A549 (cell line): ENCODE measurements around the gene ACSBG1. TPM values are rescaled to one million over a fixed set of nuclear protein-coding genes. Genes with fewer than 3 reads are reported as not detected.

Source experiments
- polyA plus RNA-seq, 4 experiments: library from polyadenylated mRNA; depleted of rRNA in 3 of 4; stranded (reverse); fragments of >200 nt; fragmentation: RNase III in 1 of 4; extraction: RNeasy Plus Mini Kit Qiagen cat#74134 plus additional on column Dnase treatment in 1 of 4; gene quantifications; 2 replicates in 3 of 4; 3 replicates in 1 of 4; pipeline ENCODE4 v1.2.3, GENCODE V29; 2011 to 2017

The ACSBG1 gene
- polyA plus RNA-seq, 2 of the 4 experiments (the other 2 are of a cell fraction): 0.15 to 0.21 TPM

Other genes with a start within 250 kb of the ACSBG1 start
- 13.9 and 14.9 TPM in 2 replicates for gene TBC1D2B, start 156.9 kb downstream of the ACSBG1 start, polyA plus RNA-seq (2011; rRNA removed)
- 11.4 to 13.6 TPM (median 12.6 TPM) in 3 replicates for gene TBC1D2B, start 156.9 kb downstream of the ACSBG1 start, polyA plus RNA-seq (2017; fragmentation: RNase III; extraction: RNeasy Plus Mini Kit Qiagen cat#74134 plus additional on column Dnase treatment)
- gene SH2D7, start 142.0 kb downstream of the ACSBG1 start, polyA plus RNA-seq (2011; rRNA removed): not detected in 2 replicates
- not detected in 3 replicates for gene SH2D7, start 142.0 kb downstream of the ACSBG1 start, polyA plus RNA-seq (2017; fragmentation: RNase III; extraction: RNeasy Plus Mini Kit Qiagen cat#74134 plus additional on column Dnase treatment)
- gene CIB2, start 103.1 kb downstream of the ACSBG1 start, polyA plus RNA-seq (2011; rRNA removed): 16.4 and 21.2 TPM in 2 replicates
- 21.6 to 26.7 TPM (median 25.3 TPM) in 3 replicates for gene CIB2, start 103.1 kb downstream of the ACSBG1 start, polyA plus RNA-seq (2017; fragmentation: RNase III; extraction: RNeasy Plus Mini Kit Qiagen cat#74134 plus additional on column Dnase treatment)
- gene IDH3A, start 85.2 kb downstream of the ACSBG1 start, polyA plus RNA-seq (2011; rRNA removed): 148 and 149 TPM in 2 replicates
- 78.3 to 92.0 TPM (median 85.6 TPM) in 3 replicates for gene IDH3A, start 85.2 kb downstream of the ACSBG1 start, polyA plus RNA-seq (2017; fragmentation: RNase III; extraction: RNeasy Plus Mini Kit Qiagen cat#74134 plus additional on column Dnase treatment)
- gene DNAJA4, start 30.0 kb upstream of the ACSBG1 start, polyA plus RNA-seq (2011; rRNA removed): 0.13 and 0.25 TPM in 2 replicates
- gene DNAJA4, start 30.0 kb upstream of the ACSBG1 start, polyA plus RNA-seq (2017; fragmentation: RNase III; extraction: RNeasy Plus Mini Kit Qiagen cat#74134 plus additional on column Dnase treatment): 0.05 to 0.07 TPM in 2 of 3 replicates, not detected in the other
- gene SKIC8, start 65.0 kb upstream of the ACSBG1 start, polyA plus RNA-seq (2011; rRNA removed): 162 and 177 TPM in 2 replicates
- gene SKIC8, start 65.0 kb upstream of the ACSBG1 start, polyA plus RNA-seq (2017; fragmentation: RNase III; extraction: RNeasy Plus Mini Kit Qiagen cat#74134 plus additional on column Dnase treatment): 143 to 154 TPM (median 144 TPM) in 3 replicates
- gene CRABP1, start 105.8 kb upstream of the ACSBG1 start, polyA plus RNA-seq (2011; rRNA removed): 0.57 and 1.3 TPM in 2 replicates
- 0.79 to 1.1 TPM (median 1.0 TPM) in 3 replicates for gene CRABP1, start 105.8 kb upstream of the ACSBG1 start, polyA plus RNA-seq (2017; fragmentation: RNase III; extraction: RNeasy Plus Mini Kit Qiagen cat#74134 plus additional on column Dnase treatment)
- 71.0 and 78.1 TPM in 2 replicates for gene IREB2, start 203.7 kb upstream of the ACSBG1 start, polyA plus RNA-seq (2011; rRNA removed)
- 37.3 to 38.8 TPM (median 38.4 TPM) in 3 replicates for gene IREB2, start 203.7 kb upstream of the ACSBG1 start, polyA plus RNA-seq (2017; fragmentation: RNase III; extraction: RNeasy Plus Mini Kit Qiagen cat#74134 plus additional on column Dnase treatment)